Measurements from ENCODE around the gene MDC1.

DNA sequence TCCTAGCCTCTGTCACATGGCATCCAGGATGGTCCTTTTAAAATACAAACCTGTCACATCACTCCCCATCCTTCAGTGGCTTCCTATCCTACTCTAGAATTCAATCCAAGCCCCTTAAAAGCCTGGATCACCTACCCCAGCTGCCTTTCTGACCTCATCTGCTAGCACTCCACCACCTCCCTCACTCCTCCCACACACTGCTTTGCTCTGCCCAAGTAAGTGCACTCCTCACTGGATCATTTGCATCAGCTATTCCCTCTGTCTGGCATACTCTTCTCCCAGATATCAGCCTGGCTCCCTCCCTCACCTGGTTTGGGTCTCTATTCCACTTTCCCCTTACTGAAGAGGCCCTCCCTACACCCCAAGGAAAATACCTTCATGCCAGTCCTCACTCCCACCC is 59.6 kb downstream of the MDC1 start:
- TF ChIP-seq, protein P1, sequence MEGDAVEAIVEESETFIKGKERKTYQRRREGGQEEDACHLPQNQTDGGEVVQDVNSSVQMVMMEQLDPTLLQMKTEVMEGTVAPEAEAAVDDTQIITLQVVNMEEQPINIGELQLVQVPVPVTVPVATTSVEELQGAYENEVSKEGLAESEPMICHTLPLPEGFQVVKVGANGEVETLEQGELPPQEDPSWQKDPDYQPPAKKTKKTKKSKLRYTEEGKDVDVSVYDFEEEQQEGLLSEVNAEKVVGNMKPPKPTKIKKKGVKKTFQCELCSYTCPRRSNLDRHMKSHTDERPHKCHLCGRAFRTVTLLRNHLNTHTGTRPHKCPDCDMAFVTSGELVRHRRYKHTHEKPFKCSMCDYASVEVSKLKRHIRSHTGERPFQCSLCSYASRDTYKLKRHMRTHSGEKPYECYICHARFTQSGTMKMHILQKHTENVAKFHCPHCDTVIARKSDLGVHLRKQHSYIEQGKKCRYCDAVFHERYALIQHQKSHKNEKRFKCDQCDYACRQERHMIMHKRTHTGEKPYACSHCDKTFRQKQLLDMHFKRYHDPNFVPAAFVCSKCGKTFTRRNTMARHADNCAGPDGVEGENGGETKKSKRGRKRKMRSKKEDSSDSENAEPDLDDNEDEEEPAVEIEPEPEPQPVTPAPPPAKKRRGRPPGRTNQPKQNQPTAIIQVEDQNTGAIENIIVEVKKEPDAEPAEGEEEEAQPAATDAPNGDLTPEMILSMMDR (IDR thresholded peaks at IDR 0.05; ENCODE audit: insufficient read depth, low read depth, low read length), result no peak
- TF ChIP-seq EZH2 (IDR thresholded peaks at IDR 0.05; ENCODE audit: insufficient read depth, low read length), result no peak

Measured in astrocyte (in vitro differentiated cells and primary cell).